ENCODE measurements around the gene RUVBL1.
A peak's percentile ranks its signal among the peaks of the same experiment; 100 is the strongest.

Gene RUVBL1

GRCh38 chr3:128128251-128128650 is 4.6 kb upstream of the RUVBL1 start:
- no peak overlapping the region for H3K4me3 Mint-ChIP-seq
- H3K27me3 Mint-ChIP-seq (ENCODE audit: low read depth, poor library complexity), result peaks cover 35% of the 10 kb centered on the region
- no peak overlapping the region for H3K27ac Mint-ChIP-seq
- TF ChIP-seq CTCF (IDR thresholded peaks at IDR 0.05), result no peak
- H3K9me3 Mint-ChIP-seq, result peaks cover 18% of the 10 kb centered on the region
- peaks cover 4% of the 10 kb centered on the region for H3K36me3 Mint-ChIP-seq (ENCODE audit: low read depth)
- DNase-seq, result no peak
- H3K4me1 Mint-ChIP-seq, result peaks cover 18% of the 10 kb centered on the region

GRCh38 chr3:128127236-128127635 is 3.6 kb upstream of the RUVBL1 start:
- TF ChIP-seq CTCF (IDR thresholded peaks at IDR 0.05), result no peak
- no peak for DNase-seq
- H3K4me1 Mint-ChIP-seq, result peaks cover 28% of the 10 kb centered on the region
- H3K27ac Mint-ChIP-seq, result no peak overlapping the region
- H3K36me3 Mint-ChIP-seq (ENCODE audit: low read depth), result peaks cover 4% of the 10 kb centered on the region
- H3K4me3 Mint-ChIP-seq, result no peak overlapping the region
- H3K9me3 Mint-ChIP-seq, result peaks cover 11% of the 10 kb centered on the region
- H3K27me3 Mint-ChIP-seq (ENCODE audit: low read depth, poor library complexity), result peaks cover 32% of the 10 kb centered on the region

GRCh38 chr3:128123156-128123537 is 465 bp downstream of the RUVBL1 start:
- H3K36me3 Mint-ChIP-seq (ENCODE audit: low read depth), result peaks cover 17% of the 10 kb centered on the region

GRCh38 chr3:128122013-128122412 is 1.6 kb downstream of the RUVBL1 start:
- H3K4me1 Mint-ChIP-seq, result peaks cover 38% of the 10 kb centered on the region
- no peak for DNase-seq
- peak overlapping the region; percentile 100 for H3K4me3 Mint-ChIP-seq
- TF ChIP-seq CTCF (IDR thresholded peaks at IDR 0.05), result no peak
- H3K36me3 Mint-ChIP-seq (ENCODE audit: low read depth), result peaks cover 27% of the 10 kb centered on the region
- peaks cover 12% of the 10 kb centered on the region for H3K27me3 Mint-ChIP-seq (ENCODE audit: low read depth, poor library complexity)
- peaks cover 5% of the 10 kb centered on the region for H3K9me3 Mint-ChIP-seq
- no peak overlapping the region for H3K27ac Mint-ChIP-seq

More at GRCh38 chr3:128123156-128123537, 465 bp downstream of the RUVBL1 start:
- peak overlapping the region; percentile 100 for H3K27ac Mint-ChIP-seq
- H3K4me1 Mint-ChIP-seq, result peaks cover 35% of the 10 kb centered on the region
- peak overlapping the region; percentile 100 for H3K4me3 Mint-ChIP-seq
- no peak for DNase-seq
- H3K9me3 Mint-ChIP-seq, result peaks cover 5% of the 10 kb centered on the region
- no peak for TF ChIP-seq CTCF (IDR thresholded peaks at IDR 0.05)
- H3K27me3 Mint-ChIP-seq (ENCODE audit: low read depth, poor library complexity), result peaks cover 20% of the 10 kb centered on the region

DNA sequence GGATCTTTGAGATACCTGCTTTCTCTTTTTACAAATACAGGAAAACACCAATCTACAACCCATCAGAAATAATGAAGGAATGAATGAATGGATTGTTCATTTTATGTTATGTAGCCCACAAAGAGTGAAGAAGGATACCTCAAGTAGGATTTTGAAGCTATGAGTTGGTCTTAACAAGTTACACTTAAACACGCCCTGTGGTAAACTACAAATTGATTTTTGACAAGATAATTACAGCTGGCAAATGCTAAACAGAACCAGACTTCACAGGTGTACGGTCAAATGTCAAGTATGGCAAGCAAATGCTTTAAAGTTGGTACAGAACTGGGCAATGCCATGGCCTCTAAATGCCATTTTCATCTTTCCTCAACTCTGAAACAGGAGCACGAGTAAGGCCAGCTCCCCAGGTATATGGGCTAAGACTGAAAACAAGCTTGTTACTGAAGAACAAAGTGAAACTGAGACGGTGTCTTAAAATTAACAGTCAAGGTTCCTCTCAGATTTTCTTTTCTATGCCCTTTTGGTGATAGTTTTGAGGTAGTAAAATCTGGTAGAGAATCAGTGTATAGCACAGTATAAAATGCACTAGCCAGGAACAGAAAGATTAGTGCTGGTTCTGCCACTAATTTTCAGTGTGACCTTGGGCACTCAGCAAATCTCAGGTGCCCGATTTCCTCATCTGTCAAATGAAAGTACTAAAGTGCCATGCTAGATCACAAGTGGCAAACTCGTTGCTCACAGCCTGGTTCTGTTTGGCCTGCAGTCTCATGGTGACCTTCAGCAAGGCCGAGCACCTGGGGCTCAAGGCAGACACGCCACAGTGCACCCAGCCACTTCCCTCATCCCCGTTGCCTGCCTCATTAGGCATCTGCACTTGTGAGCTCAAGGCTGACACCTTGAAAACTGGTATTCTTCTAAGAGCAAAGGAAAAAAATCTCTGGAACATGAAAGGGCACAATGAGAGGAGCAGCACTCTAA is 9.5 kb downstream of the RUVBL1 start:
- H3K9me3 Mint-ChIP-seq, result no peaks in the 10 kb centered on the region

More for the DNA sequence above, 9.5 kb downstream of the RUVBL1 start:
- Mint-ChIP-seq H3K4me1 (peaks cover 20% of the 10 kb centered on the region), H3K27me3 (ENCODE audit: low read depth, poor library complexity) (no peaks in the 10 kb centered on the region), H3K27ac (no peak overlapping the region), H3K36me3 (ENCODE audit: low read depth) (peaks cover 66% of the 10 kb centered on the region), H3K4me3 (no peak overlapping the region)
- DNase-seq, result peak; percentile 10
- no peak for TF ChIP-seq CTCF (IDR thresholded peaks at IDR 0.05)

Measured in nephron progenitor cell (in vitro differentiated cells).